A673 (cell line): ENCODE measurements around the gene PLCB2. TPM values are rescaled to one million over a fixed set of nuclear protein-coding genes. Genes with fewer than 3 reads are reported as not detected.

Experiments used
- BruUV-seq: library from RNA; stranded (reverse); fragments of 400-500 nt; replicated peaks from 2 replicates; lab custom pipeline; 2021; lab: Mats Ljungman, UMichigan
- CTCF ChIA-PET: fragments of 300-600 bp; sonication (Branson Sonifier 250); formaldehyde crosslinking; loops from one replicate; lab custom pipeline; 2022; ENCODE audit warnings: antibody characterized with exemption; lab: Charles Lee
- POLR2A ChIA-PET: fragments of 300-600 bp; sonication (Branson Sonifier 250); formaldehyde crosslinking; loops from one replicate; lab custom pipeline; 2022; ENCODE audit warnings: antibody characterized with exemption; ENCODE audit not compliant: low non-redundant PET; lab: Charles Lee
- DNase-seq: peaks from one replicate; pipeline ENCODE4 v3.0.0-alpha.2; 2015; ENCODE audit warnings: low spot score
- H3K27ac ChIP-seq: fragments of 200-600 bp; sonication (generic); 2 replicates; pipeline ENCODE4 v1.5.1; 2016; ENCODE audit warnings: mixed run types, low read depth, mild to moderate bottlenecking, mixed read lengths, antibody characterized with exemption, low read length; ENCODE audit not compliant: poor library complexity, severe bottlenecking
- H3K27me3 ChIP-seq: fragments of 200-600 bp; sonication (generic); replicated peaks from 2 replicates; pipeline ENCODE4 v1.6.1; 2017; ENCODE audit warnings: mixed run types, low read depth, mild to moderate bottlenecking, mixed read lengths, antibody characterized with exemption, low read length; ENCODE audit not compliant: insufficient read depth, poor library complexity
- H3K36me3 ChIP-seq: fragments of 200-600 bp; sonication (generic); 2 replicates; pipeline ENCODE4 v1.6.1; 2016; ENCODE audit warnings: mixed run types, mild to moderate bottlenecking, mixed read lengths, antibody characterized with exemption, low read length; ENCODE audit not compliant: insufficient read depth, poor library complexity, severe bottlenecking
- H3K4me1 ChIP-seq: fragments of 200-600 bp; sonication (generic); 2 replicates; pipeline ENCODE4 v1.6.1; 2017; ENCODE audit warnings: mixed run types, mild to moderate bottlenecking, mixed read lengths, antibody characterized with exemption, low read length; ENCODE audit not compliant: insufficient read depth, poor library complexity, severe bottlenecking
- H3K4me3 ChIP-seq: fragments of 200-600 bp; sonication (generic); 2 replicates; pipeline ENCODE4 v1.5.1; 2016; ENCODE audit warnings: low read depth, mixed run types, mild to moderate bottlenecking, mixed read lengths, low read length; ENCODE audit not compliant: poor library complexity, severe bottlenecking
- H3K9me3 ChIP-seq: fragments of 200-600 bp; sonication (generic); 2 replicates; pipeline ENCODE4 v1.6.1; 2016; ENCODE audit warnings: mixed run types, low read depth, mild to moderate bottlenecking, mixed read lengths, antibody characterized with exemption, low read length; ENCODE audit not compliant: poor library complexity, severe bottlenecking
- CTCF ChIP-seq: fragments of 300-800, 200-600 bp; sonication (generic); conservative IDR thresholded peaks from 2 replicates; pipeline ENCODE4 v1.5.1; 2017; ENCODE audit warnings: low read depth, mild to moderate bottlenecking, antibody characterized with exemption, low read length, moderate library complexity, mixed read lengths
- EZH2 ChIP-seq: fragments of 200-600 bp; sonication (generic); IDR thresholded peaks from 2 replicates; pipeline ENCODE4 v1.6.1; 2017; ENCODE audit warnings: borderline replicate concordance, low read depth, mild to moderate bottlenecking, mixed read lengths, antibody characterized with exemption, low read length; ENCODE audit not compliant: poor library complexity, severe bottlenecking
- intact Hi-C: fragments of 100-400 bp; cut with micrococcal nuclease; formaldehyde crosslinking; loops from one replicate; pipeline ENCODE4 v1.10.0; 2022; ENCODE audit not compliant: unreplicated experiment
- total RNA-seq: library from RNA; stranded (reverse); gene quantifications from 2 replicates; pipeline ENCODE4 v1.2.3, GENCODE V29; 2021

PLCB2 gene
- total RNA-seq, 1 experiment from 2014 or later = 5.6 TPM

- Histone ChIP-seq H3K4me3 (no peak overlapping the region), H3K4me1 (no peaks in the 10 kb centered on the region), H3K27ac (no peak overlapping the region), H3K27me3 (no peaks in the 10 kb centered on the region), H3K36me3 (no peaks in the 10 kb centered on the region), H3K9me3 (no peaks in the 10 kb centered on the region)
- TF ChIP-seq EZH2 (no peak), CTCF (no peak)
- no TSS peak for BruUV-seq
- ChIA-PET CTCF (no interaction called here), POLR2A (no interaction called here)
- intact Hi-C loops = loop anchor here (10.0 kb wide), 1 partner anchor 167 kb away; no protein-coding TSS in a partner anchor
- no peak for DNase-seq
Measured at GRCh38 chr15:40347559-40348473, 40.1 kb upstream of the PLCB2 start.

GRCh38 chr15:40346579-40347558 lies 39.1 kb upstream of the PLCB2 start:
- TF ChIP-seq CTCF (no peak), EZH2 (no peak)
- no peaks in the 10 kb centered on the region for H3K9me3 ChIP-seq
- no peaks in the 10 kb centered on the region for H3K27me3 ChIP-seq
- no peaks in the 10 kb centered on the region for H3K4me1 ChIP-seq
- H3K27ac ChIP-seq = no peak overlapping the region
- no peak overlapping the region for H3K4me3 ChIP-seq
- no TSS peak for BruUV-seq
- ChIA-PET POLR2A (no interaction called here), CTCF (no interaction called here)
- intact Hi-C loops = loop anchor here (10.0 kb wide), 1 partner anchor 168 kb away; no protein-coding TSS in a partner anchor
- DNase-seq = no peak
- no peaks in the 10 kb centered on the region for H3K36me3 ChIP-seq

GRCh38 chr15:40345867-40346578 lies 38.3 kb upstream of the PLCB2 start:
- H3K9me3 ChIP-seq = no peaks in the 10 kb centered on the region
- no peaks in the 10 kb centered on the region for H3K36me3 ChIP-seq
- ChIA-PET CTCF (no interaction called here), POLR2A (no interaction called here)
- H3K4me1 ChIP-seq = peaks cover 5% of the 10 kb centered on the region
- no TSS peak for BruUV-seq
- TF ChIP-seq CTCF (no peak), EZH2 (no peak)
- intact Hi-C loops = loop anchor here (2.0 to 10.0 kb wide), 2 partner anchors 77 to 169 kb away; no protein-coding TSS in a partner anchor
- H3K4me3 ChIP-seq = no peak overlapping the region
- no peak overlapping the region for H3K27ac ChIP-seq
- no peak for DNase-seq
- no peaks in the 10 kb centered on the region for H3K27me3 ChIP-seq
